D341Med (cell line): ENCODE data around the gene HLA-DRA.

Source experiments
- DNase-seq: peaks from one replicate; pipeline ENCODE4 v3.0.0; 2012; ENCODE audit warnings: low spot score

Gene HLA-DRA

DNA sequence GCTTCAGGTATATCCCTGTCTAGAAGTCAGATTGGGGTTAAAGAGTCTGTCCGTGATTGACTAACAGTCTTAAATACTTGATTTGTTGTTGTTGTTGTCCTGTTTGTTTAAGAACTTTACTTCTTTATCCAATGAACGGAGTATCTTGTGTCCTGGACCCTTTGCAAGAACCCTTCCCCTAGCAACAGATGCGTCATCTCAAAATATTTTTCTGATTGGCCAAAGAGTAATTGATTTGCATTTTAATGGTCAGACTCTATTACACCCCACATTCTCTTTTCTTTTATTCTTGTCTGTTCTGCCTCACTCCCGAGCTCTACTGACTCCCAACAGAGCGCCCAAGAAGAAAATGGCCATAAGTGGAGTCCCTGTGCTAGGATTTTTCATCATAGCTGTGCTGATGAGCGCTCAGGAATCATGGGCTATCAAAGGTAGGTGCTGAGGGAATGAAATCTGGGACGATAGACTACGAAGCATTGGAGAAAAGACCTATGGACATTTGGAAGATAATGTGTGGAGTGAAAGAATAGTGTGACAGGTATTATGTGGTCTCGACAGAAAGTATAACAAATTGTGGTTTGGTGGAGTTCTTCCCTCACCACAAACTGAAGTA, at the start of gene HLA-DRA:
Gene HLA-DRA, plus strand, starts transcription at position 286 of the 613 bp plus-strand sequence. Its CDS starts 64 bp downstream, at position 350.
- DNase-seq, result peak; percentile 53

- DNase-seq, result no peak
Observed at GRCh38 chr6:32391505-32391904, 48.2 kb upstream of the HLA-DRA start.

- no peak for DNase-seq
Observed at GRCh38 chr6:32393665-32394420, 45.8 kb upstream of the HLA-DRA start.

- no peak for DNase-seq
Observed at GRCh38 chr6:32396028-32396427, 43.7 kb upstream of the HLA-DRA start.

DNA sequence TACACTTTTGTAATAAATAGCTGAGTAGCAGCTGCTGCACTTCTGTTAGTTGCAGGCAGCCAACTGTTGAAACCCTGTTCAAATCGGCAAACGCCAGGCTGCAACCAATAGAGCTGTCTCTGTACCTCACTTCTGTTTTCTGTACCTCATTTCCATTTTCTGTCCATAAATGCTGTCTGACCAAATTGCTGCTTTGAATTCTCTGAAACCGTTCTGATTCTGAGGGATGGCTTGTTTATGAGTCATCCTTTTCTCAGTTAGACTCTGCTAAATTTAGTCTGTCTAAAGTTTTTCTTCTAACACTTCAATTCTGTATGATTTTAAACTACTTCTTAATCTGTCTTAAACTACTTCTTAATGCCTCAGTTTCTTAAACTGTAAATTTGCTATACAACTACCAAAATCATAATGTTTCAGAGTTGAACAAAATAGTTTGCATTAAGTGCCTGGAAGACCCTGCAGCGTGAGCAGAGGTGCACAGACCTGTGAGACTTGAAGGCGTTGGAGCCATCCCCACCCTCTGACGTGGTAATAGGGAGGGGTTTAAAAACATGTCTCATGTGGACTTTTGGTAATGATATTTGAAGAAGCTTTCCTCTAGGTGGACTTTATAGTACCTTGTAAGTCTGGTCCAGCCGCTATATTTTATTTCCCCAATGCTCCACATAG, 42.3 kb upstream of the HLA-DRA start:
- no peak for DNase-seq

- no peak for DNase-seq
Observed at GRCh38 chr6:32401284-32401963, 38.3 kb upstream of the HLA-DRA start.

- no peak for DNase-seq
Observed at GRCh38 chr6:32402812-32403211, 36.9 kb upstream of the HLA-DRA start.

DNA sequence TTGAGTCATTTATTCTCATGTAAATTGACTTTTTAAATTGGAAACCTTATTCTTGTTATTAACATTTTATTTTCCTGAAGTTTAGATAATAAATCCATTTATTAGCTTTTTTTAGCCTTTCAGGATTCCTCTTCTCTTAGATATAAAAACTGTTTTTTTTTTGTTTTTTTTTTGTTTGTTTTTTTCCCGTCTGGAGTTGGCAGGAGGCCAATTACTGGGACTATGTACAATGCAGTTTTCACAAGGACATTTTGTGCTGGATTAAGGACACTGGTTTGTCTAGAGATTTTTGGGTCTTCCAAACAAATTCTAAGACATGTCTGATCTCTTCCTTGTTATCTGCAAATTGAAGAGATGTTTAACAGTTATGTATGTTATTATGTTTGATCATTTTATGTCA, 34.0 kb upstream of the HLA-DRA start:
- no peak for DNase-seq

GRCh38 chr6:32406197-32406596, 33.5 kb upstream of the HLA-DRA start:
- DNase-seq, result no peak

GRCh38 chr6:32406857-32407256, 32.8 kb upstream of the HLA-DRA start, which contains the start of gene BTNL2:
Gene BTNL2, minus strand, starts transcription at chr6:32407181. Its CDS starts 58 bp downstream, at chr6:32407123.
- DNase-seq, result no peak

GRCh38 chr6:32410906-32411305, 28.8 kb upstream of the HLA-DRA start:
- DNase-seq, result no peak

- DNase-seq, result no peak
Observed at GRCh38 chr6:32411566-32412327, 27.9 kb upstream of the HLA-DRA start.

DNA sequence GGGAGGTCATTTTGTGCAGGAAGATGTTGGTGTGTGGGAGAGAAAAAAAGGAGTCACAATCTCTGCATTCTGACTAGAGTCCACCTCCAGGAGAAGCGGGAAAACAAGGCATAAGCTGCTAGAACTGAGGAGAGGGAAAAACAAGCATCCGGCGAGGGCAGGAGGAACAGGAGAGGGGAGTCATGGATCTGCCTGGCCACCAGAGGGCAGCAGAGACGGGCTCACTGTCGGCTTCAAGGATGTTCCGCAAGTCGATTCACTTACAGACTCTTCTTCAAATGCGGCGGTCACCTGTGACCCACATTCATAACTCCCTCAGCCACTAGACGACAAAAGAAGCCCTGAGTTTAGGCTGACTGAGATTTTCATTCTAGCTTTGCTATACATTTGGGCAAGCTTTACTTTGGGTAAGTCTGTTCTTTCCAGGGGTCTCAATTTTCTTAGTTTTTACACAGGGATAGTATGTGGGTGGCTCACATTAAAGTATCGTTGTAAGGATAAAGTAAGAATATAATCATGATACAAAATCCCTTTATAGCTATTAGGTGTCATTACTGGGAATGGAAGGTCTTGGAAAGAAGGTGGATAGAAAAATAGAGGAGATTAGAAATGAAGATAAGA, 26.1 kb upstream of the HLA-DRA start:
- peak; percentile 82 for DNase-seq

GRCh38 chr6:32415521-32416019, 24.1 kb upstream of the HLA-DRA start:
- DNase-seq, result peak; percentile 76

DNA sequence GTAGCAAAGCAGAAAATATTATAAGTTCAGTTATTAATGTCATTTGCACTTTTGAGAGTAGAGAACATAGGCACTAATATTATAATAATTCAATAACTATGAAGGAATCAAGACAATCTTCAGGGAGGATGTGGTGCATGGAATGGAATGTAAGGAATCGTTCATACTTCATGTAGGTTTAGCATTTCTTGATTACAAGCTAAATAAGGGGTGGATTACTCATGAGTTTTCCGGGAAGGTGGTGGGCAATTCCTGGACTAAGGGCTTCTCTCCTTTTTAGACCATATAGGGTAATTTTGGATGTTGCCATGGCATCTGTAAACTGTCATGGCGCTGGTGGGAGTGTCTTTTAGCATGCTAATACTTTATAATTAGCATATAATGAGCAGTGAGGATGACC, 23.7 kb upstream of the HLA-DRA start:
- DNase-seq, result no peak

- no peak for DNase-seq
Observed at GRCh38 chr6:32424589-32425300, 14.9 kb upstream of the HLA-DRA start.

DNA sequence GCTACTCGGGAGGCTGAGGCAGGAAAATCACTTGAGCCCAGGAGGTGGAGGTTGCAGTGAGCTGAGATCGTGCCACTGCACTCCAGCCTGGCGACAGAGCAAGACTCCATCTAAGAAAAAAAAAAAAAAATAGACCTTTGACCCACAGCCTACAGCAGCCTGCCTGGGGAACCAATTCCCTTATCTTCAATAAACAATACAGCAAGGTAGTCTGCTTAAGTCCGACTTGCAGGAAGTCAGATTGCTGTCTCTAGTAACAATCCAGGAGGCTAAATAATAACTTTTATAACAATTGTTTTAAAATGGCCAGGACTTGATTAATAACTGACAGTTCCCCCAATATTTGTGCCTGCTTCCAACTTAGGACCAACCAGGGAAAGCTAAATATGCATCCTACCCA, 13.3 kb upstream of the HLA-DRA start:
- no peak for DNase-seq

- no peak for DNase-seq
Observed at GRCh38 chr6:32427218-32427617, 12.5 kb upstream of the HLA-DRA start.

GRCh38 chr6:32427934-32428474, 11.7 kb upstream of the HLA-DRA start:
- no peak for DNase-seq

GRCh38 chr6:32430179-32430578, 9.5 kb upstream of the HLA-DRA start:
- no peak for DNase-seq
